ENCODE results near the gene ATG7.

DNA sequence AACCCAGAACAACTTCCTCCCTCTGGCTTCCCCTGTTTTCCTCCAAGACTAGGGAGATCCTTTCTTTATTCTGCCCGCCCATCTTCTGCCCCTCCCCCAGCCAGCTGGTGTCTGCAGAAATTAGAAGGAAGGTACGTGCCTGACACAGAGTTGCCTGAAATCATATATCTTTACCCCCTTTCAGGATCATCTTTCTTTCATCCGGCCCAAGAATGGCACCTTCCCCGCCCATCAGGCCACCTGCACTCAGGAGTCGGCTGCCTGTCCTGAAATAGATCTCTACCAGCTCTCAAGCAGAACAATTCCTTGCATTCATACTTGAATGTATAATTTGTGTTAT, 237.8 kb downstream of the ATG7 start:
- TF ChIP-seq, protein P1, sequence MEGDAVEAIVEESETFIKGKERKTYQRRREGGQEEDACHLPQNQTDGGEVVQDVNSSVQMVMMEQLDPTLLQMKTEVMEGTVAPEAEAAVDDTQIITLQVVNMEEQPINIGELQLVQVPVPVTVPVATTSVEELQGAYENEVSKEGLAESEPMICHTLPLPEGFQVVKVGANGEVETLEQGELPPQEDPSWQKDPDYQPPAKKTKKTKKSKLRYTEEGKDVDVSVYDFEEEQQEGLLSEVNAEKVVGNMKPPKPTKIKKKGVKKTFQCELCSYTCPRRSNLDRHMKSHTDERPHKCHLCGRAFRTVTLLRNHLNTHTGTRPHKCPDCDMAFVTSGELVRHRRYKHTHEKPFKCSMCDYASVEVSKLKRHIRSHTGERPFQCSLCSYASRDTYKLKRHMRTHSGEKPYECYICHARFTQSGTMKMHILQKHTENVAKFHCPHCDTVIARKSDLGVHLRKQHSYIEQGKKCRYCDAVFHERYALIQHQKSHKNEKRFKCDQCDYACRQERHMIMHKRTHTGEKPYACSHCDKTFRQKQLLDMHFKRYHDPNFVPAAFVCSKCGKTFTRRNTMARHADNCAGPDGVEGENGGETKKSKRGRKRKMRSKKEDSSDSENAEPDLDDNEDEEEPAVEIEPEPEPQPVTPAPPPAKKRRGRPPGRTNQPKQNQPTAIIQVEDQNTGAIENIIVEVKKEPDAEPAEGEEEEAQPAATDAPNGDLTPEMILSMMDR (IDR thresholded peaks at IDR 0.05): no peak
- no peak for TF ChIP-seq POLR2A (IDR thresholded peaks at IDR 0.05)
